ENCODE measurements around the gene SRGAP1. TPM values are rescaled to one million over a fixed set of nuclear protein-coding genes. Genes with fewer than 3 reads are reported as not detected.

SRGAP1 gene
- total RNA-seq, 1 experiment from 2014 or later, result 6.2 TPM

DNA sequence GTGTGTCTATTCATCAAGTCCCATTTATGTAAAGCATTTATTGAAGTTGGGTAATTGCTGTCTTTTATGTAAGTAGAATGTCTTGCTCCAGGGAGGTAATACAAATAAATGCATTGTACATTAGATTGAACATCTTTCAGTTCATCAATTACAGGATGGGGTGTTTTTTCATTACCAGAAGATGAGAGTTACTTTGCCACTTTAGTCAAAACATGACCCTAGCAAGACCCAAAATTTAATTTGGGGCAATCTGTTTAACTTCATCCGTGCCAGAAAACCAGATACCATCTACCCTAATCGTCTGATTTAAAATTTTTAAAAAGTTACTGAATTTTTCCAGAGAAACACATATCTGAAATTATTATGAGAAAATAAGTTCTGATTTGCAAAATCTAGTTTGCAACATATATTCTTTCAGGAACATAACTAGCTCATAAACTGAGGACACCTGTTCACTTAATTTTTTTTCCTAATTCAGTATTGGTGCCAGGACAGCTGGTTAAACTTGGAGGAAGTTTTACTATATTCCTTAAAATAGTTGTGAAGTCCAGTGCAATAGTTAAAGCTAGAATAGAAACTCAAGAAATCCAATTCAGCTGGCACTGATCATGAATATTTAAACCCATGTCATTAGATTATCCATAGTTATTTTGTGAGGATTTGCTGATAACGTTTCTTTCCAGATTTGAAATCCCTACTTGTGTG, 114.5 kb downstream of the SRGAP1 start:
- H3K9me3 ChIP-seq (replicated peaks), result no peaks in the 10 kb centered on the region
- H3K4me3 ChIP-seq, result no peak overlapping the region
- DNase-seq, result no peak
- H3K27ac ChIP-seq, result no peak overlapping the region
- H3K27me3 ChIP-seq, result no peaks in the 10 kb centered on the region
- no peaks in the 10 kb centered on the region; the same call in 1 of the 2 replicates for H3K4me1 ChIP-seq
- H3K36me3 ChIP-seq, result no peaks in the 10 kb centered on the region

- Histone ChIP-seq H3K36me3 (no peaks in the 10 kb centered on the region), H3K27me3 (no peaks in the 10 kb centered on the region), H3K4me3 (no peak overlapping the region), H3K27ac (no peak overlapping the region), H3K4me1 (no peaks in the 10 kb centered on the region; the same call in 1 of the 2 replicates), H3K9me3 (replicated peaks) (no peaks in the 10 kb centered on the region)
- no peak for DNase-seq
These were observed 116.5 kb downstream of the SRGAP1 start for GRCh38 chr12:63961048-63961447.

DNA sequence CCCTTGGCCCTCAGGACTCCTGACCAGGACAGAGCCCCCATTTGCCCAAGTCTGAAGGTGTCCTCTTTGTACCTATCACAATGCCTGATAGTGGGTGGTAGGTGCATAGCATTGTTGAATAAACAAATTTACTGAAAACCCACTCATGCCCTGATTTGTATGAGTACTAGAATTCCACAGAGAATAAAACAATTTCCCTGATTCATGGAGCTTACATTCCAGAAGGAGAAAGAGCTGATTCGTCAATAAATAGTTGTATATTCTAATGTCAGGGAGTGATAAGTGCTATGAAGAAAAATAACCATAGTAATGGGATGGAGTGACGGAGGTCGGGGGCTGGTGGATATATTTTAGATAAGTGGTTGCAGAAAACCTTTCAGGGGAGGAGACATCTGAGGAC, 117.0 kb downstream of the SRGAP1 start:
- Histone ChIP-seq H3K36me3 (no peaks in the 10 kb centered on the region), H3K9me3 (replicated peaks) (no peaks in the 10 kb centered on the region), H3K4me3 (no peak overlapping the region), H3K4me1 (no peaks in the 10 kb centered on the region; the same call in 1 of the 2 replicates), H3K27ac (no peak overlapping the region), H3K27me3 (no peaks in the 10 kb centered on the region)
- no peak for DNase-seq

- Histone ChIP-seq H3K9me3 (replicated peaks) (no peaks in the 10 kb centered on the region), H3K4me1 (no peaks in the 10 kb centered on the region; the same call in 1 of the 2 replicates), H3K36me3 (no peaks in the 10 kb centered on the region), H3K4me3 (no peak overlapping the region), H3K27me3 (no peaks in the 10 kb centered on the region), H3K27ac (no peak overlapping the region)
- no peak for DNase-seq
These were observed 119.4 kb downstream of the SRGAP1 start for GRCh38 chr12:63963868-63964267.

GRCh38 chr12:63964301-63964700, 119.8 kb downstream of the SRGAP1 start:
- Histone ChIP-seq H3K27ac (no peak overlapping the region), H3K4me3 (no peak overlapping the region), H3K27me3 (no peaks in the 10 kb centered on the region), H3K9me3 (replicated peaks) (no peaks in the 10 kb centered on the region), H3K4me1 (no peaks in the 10 kb centered on the region; the same call in 1 of the 2 replicates), H3K36me3 (no peaks in the 10 kb centered on the region)
- DNase-seq, result no peak

- Histone ChIP-seq H3K27ac (no peak overlapping the region), H3K4me1 (no peaks in the 10 kb centered on the region), H3K9me3 (replicated peaks) (no peaks in the 10 kb centered on the region), H3K4me3 (no peak overlapping the region), H3K36me3 (no peaks in the 10 kb centered on the region), H3K27me3 (no peaks in the 10 kb centered on the region)
- no peak for DNase-seq
These were observed 121.6 kb downstream of the SRGAP1 start for GRCh38 chr12:63965936-63966605.

DNA sequence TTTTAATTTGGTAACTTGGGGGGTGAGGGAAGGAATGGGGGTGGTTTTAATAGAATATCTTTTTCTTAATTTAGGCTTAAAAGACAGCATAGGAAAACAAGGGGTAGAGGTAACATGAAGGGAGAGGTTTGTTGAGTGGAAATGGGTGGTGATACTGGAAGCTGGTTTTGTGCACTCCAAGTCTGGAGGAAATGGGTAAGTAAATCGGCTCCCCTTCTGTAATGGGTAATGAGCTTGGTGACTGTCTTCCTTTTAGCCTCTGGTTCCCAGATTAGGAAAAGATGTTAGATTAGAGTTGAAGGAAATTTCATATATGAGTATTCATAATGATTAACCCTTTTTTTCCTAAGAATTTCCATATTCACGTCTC, 122.1 kb downstream of the SRGAP1 start:
- H3K9me3 ChIP-seq (replicated peaks), result no peaks in the 10 kb centered on the region
- H3K4me3 ChIP-seq, result no peak overlapping the region
- no peak overlapping the region for H3K27ac ChIP-seq
- no peaks in the 10 kb centered on the region for H3K36me3 ChIP-seq
- DNase-seq, result no peak
- H3K4me1 ChIP-seq, result no peaks in the 10 kb centered on the region
- H3K27me3 ChIP-seq, result no peaks in the 10 kb centered on the region

- Histone ChIP-seq H3K9me3 (replicated peaks) (no peaks in the 10 kb centered on the region), H3K36me3 (no peaks in the 10 kb centered on the region), H3K27ac (no peak overlapping the region), H3K4me1 (no peaks in the 10 kb centered on the region), H3K4me3 (no peak overlapping the region), H3K27me3 (no peaks in the 10 kb centered on the region)
- no peak for DNase-seq
These were observed 123.1 kb downstream of the SRGAP1 start for GRCh38 chr12:63967358-63968145.

DNA sequence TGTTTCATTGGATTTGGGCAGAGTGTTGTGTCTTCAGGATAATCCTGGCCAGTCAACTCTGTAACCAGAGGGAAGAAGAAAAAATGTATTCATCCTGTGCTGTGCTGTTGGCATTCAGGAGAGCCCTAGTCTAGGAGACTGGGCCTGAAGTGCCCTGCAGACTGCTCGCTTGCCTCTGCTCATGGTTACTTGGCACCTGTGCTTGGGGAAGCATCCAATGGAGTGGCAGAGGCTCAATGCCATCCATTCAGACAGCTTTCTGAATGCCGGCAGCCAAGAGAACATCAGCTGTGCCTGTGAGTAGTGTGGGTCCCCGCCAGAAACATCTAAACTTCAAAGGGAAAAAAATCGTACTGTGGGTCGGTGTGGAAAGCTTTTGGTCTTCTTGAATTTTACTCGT, 124.2 kb downstream of the SRGAP1 start:
- Histone ChIP-seq H3K27me3 (no peaks in the 10 kb centered on the region), H3K36me3 (no peaks in the 10 kb centered on the region), H3K4me1 (no peaks in the 10 kb centered on the region), H3K27ac (no peak overlapping the region), H3K4me3 (no peak overlapping the region), H3K9me3 (replicated peaks) (no peaks in the 10 kb centered on the region)
- no peak for DNase-seq

GRCh38 chr12:63976902-63977395, 132.4 kb downstream of the SRGAP1 start:
- no peak for DNase-seq
- Histone ChIP-seq H3K27ac (no peak overlapping the region), H3K4me1 (no peaks in the 10 kb centered on the region), H3K36me3 (no peaks in the 10 kb centered on the region), H3K4me3 (no peak overlapping the region), H3K9me3 (replicated peaks) (no peaks in the 10 kb centered on the region), H3K27me3 (no peaks in the 10 kb centered on the region)

- Histone ChIP-seq H3K9me3 (replicated peaks) (no peaks in the 10 kb centered on the region), H3K36me3 (no peaks in the 10 kb centered on the region), H3K27me3 (no peaks in the 10 kb centered on the region), H3K4me3 (no peak overlapping the region), H3K27ac (no peak overlapping the region), H3K4me1 (no peaks in the 10 kb centered on the region)
- DNase-seq, result no peak
These were observed 132.9 kb downstream of the SRGAP1 start for GRCh38 chr12:63977441-63977840.

DNA sequence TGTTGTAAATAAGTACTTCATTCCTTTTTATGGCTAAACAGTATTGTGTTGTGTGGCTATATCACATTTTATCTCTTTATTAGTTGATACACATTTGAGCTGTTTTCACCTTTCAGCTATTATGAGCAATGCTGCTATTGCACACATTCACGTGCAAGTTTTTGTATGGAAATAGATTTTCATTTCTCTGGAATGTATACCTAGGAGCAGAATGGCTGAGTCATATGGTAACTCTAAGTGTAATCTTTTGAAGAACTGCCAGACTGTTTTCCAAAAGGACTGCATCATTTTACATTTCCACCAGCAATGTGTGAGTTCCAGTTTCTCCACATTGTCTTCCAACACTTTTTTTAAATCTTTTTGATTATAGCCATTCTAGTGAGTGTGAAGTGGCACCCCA, 134.0 kb downstream of the SRGAP1 start:
- DNase-seq, result no peak
- H3K27ac ChIP-seq, result no peak overlapping the region

DNA sequence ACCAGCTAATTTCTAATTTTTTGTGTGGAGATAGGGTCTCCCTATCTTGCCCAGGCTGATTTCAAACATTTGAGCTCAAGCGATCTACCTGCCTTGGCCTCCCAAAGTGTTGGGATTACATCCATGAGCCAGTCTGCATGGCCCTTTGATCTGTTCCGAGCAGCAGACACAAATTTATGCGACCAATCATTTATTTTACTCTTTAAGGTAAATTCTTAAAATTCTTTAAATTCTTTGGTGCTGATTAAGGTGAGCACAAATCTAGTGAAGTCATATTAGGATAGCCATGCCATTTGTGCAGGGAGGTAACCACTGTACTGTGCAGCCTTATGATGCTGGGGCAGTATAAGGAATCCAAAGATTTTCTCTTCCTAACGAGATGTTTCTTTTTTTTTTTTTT, 135.7 kb downstream of the SRGAP1 start:
- Histone ChIP-seq H3K27ac (no peak overlapping the region), H3K36me3 (no peaks in the 10 kb centered on the region; the same call in 1 of the 2 replicates), H3K9me3 (replicated peaks) (no peaks in the 10 kb centered on the region), H3K4me1 (no peaks in the 10 kb centered on the region), H3K4me3 (no peak overlapping the region), H3K27me3 (no peaks in the 10 kb centered on the region)
- DNase-seq, result no peak

More for the DNA sequence above, 134.0 kb downstream of the SRGAP1 start:
- Histone ChIP-seq H3K9me3 (replicated peaks) (no peaks in the 10 kb centered on the region), H3K36me3 (no peaks in the 10 kb centered on the region), H3K4me1 (no peaks in the 10 kb centered on the region), H3K27me3 (no peaks in the 10 kb centered on the region), H3K4me3 (no peak overlapping the region)

- no peak for DNase-seq
- Histone ChIP-seq H3K9me3 (replicated peaks) (no peaks in the 10 kb centered on the region), H3K36me3 (no peaks in the 10 kb centered on the region; the same call in 1 of the 2 replicates), H3K27ac (no peak overlapping the region), H3K4me3 (no peak overlapping the region), H3K27me3 (no peaks in the 10 kb centered on the region), H3K4me1 (no peaks in the 10 kb centered on the region)
These were observed 136.8 kb downstream of the SRGAP1 start for GRCh38 chr12:63981343-63981742.
